Measurements from ENCODE around the gene APBB1IP. TPM values are rescaled to one million over a fixed set of nuclear protein-coding genes. Genes with fewer than 3 reads are reported as not detected.

The APBB1IP gene
- total RNA-seq, 1 experiment from 2014 or later: not detected

- Histone ChIP-seq H3K4me2 (ENCODE audit: insufficient read depth, insufficient read length, low read length) (no peak overlapping the region), H2BK12ac (ENCODE audit: insufficient read length, low read depth, low read length) (no peak overlapping the region), H3K27ac (ENCODE audit: insufficient read length, low read depth, low read length) (no peak overlapping the region), H3K9me3 (ENCODE audit: control insufficient read depth, low read depth, low read length) (no peaks in the 10 kb centered on the region), H3K27me3 (ENCODE audit: insufficient read depth, low read length) (no peaks in the 10 kb centered on the region), H3K79me1 (ENCODE audit: insufficient read depth, low read depth, low read length, poor library complexity, severe bottlenecking) (no peaks in the 10 kb centered on the region), H3K4me1 (ENCODE audit: insufficient read depth, low read length) (peaks cover 7% of the 10 kb centered on the region; the same call in 1 of the 2 replicates), H2BK15ac (ENCODE audit: low read depth, low read length) (no peak overlapping the region), H3K9ac (ENCODE audit: extremely low read depth, insufficient read length, low read length) (no peak overlapping the region), H2BK20ac (ENCODE audit: low read depth, low read length, poor library complexity, severe bottlenecking) (no peak overlapping the region), H4K91ac (ENCODE audit: insufficient read length, low read depth, low read length) (no peak overlapping the region), H3K79me2 (ENCODE audit: insufficient read depth, low read length) (no peaks in the 10 kb centered on the region), H3K56ac (ENCODE audit: insufficient read length, low read depth, low read length) (no peak overlapping the region), H3K23ac (ENCODE audit: insufficient read length, low read depth, low read length) (no peak overlapping the region), H2BK5ac (ENCODE audit: insufficient read length, low read length) (no peak overlapping the region), H4K20me1 (ENCODE audit: control insufficient read depth, insufficient read depth, insufficient read length) (no peaks in the 10 kb centered on the region), H2AFZ (ENCODE audit: low read length) (no peak overlapping the region), H2AK5ac (ENCODE audit: insufficient read length, low read length) (no peak overlapping the region), H3K4ac (ENCODE audit: low read depth, low read length) (no peak overlapping the region), H3K23me2 (ENCODE audit: insufficient read length, low read depth, low read length, poor library complexity, severe bottlenecking) (no peaks in the 10 kb centered on the region), H4K8ac (replicated peaks; ENCODE audit: insufficient read length, low read depth, low read length) (no peak overlapping the region), H3T11ph (ENCODE audit: low read length) (no peak overlapping the region), H3K14ac (ENCODE audit: insufficient read depth, low read length) (no peak overlapping the region), H2BK120ac (ENCODE audit: low read depth, low read length, poor library complexity, severe bottlenecking) (no peak overlapping the region), H3K18ac (ENCODE audit: insufficient read length, low read depth, low read length) (no peak overlapping the region), H4K5ac (ENCODE audit: insufficient read length, low read depth, low read length) (no peak overlapping the region)
- Mint-ChIP-seq H3K4me3 (no peak overlapping the region), H3K4me1 (peaks cover 23 to 30% of the 10 kb centered on the region in 2 experiments), H3K27me3 (ENCODE audit: low read depth) (peaks cover 2% of the 10 kb centered on the region), H3K36me3 (ENCODE audit: insufficient read depth in 1 of 3, low read depth in 3 of 3) (no peaks in the 10 kb centered on the region), H3K9me3 (no peaks in the 10 kb centered on the region), H3K27ac (no peak overlapping the region)
- TF ChIP-seq, protein P1, sequence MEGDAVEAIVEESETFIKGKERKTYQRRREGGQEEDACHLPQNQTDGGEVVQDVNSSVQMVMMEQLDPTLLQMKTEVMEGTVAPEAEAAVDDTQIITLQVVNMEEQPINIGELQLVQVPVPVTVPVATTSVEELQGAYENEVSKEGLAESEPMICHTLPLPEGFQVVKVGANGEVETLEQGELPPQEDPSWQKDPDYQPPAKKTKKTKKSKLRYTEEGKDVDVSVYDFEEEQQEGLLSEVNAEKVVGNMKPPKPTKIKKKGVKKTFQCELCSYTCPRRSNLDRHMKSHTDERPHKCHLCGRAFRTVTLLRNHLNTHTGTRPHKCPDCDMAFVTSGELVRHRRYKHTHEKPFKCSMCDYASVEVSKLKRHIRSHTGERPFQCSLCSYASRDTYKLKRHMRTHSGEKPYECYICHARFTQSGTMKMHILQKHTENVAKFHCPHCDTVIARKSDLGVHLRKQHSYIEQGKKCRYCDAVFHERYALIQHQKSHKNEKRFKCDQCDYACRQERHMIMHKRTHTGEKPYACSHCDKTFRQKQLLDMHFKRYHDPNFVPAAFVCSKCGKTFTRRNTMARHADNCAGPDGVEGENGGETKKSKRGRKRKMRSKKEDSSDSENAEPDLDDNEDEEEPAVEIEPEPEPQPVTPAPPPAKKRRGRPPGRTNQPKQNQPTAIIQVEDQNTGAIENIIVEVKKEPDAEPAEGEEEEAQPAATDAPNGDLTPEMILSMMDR (conservative IDR thresholded peaks at IDR 0.05): no peak
- WGBS (ENCODE audit: extremely low coverage, insufficient read length, low lambda C conversion rate): no CpG with 5 or more reads among the region's 5 CpGs
- DNase-seq: no peak
Measured at GRCh38 chr10:26557641-26558014, 119.5 kb downstream of the APBB1IP start.

Measured in H9 (cell line).